ENCODE data around the gene PTPRG. TPM values are rescaled to one million over a fixed set of nuclear protein-coding genes. Genes with fewer than 3 reads are reported as not detected.
"Not testable (repeated sequence)": the region's sequence is repeated elsewhere in the genome, so short reads cannot be mapped to it uniquely, and the experiment has no call there.

The PTPRG gene
- total RNA-seq, 2 donors from 2014 or later, result 33.9 to 39.2 TPM

GRCh38 chr3:61699622-61700021 lies 138.3 kb downstream of the PTPRG start:
- no peaks in the 10 kb centered on the region for H3K27me3 ChIP-seq
- no peaks in the 10 kb centered on the region for H3K9me3 ChIP-seq
- H3K4me1 ChIP-seq, result peaks cover 0 to 6% of the 10 kb centered on the region in 2 donors
- no peak for DNase-seq (ENCODE audit: low spot score)
- H3K27ac ChIP-seq, result no peak overlapping the region
- H3K36me3 ChIP-seq, result no peaks in the 10 kb centered on the region
- TF ChIP-seq CTCF (IDR thresholded peaks at IDR 0.05), result no peak
- no peak overlapping the region for H3K4me3 ChIP-seq

- H3K9me3 ChIP-seq, result no peaks in the 10 kb centered on the region
- H3K27ac ChIP-seq, result no peak overlapping the region
- peaks cover 0 to 8% of the 10 kb centered on the region in 2 donors for H3K4me1 ChIP-seq
- no peaks in the 10 kb centered on the region for H3K36me3 ChIP-seq
- H3K27me3 ChIP-seq, result no peaks in the 10 kb centered on the region
- H3K4me3 ChIP-seq, result no peak overlapping the region
- TF ChIP-seq CTCF (IDR thresholded peaks at IDR 0.05), result no peak
- DNase-seq (ENCODE audit: low spot score), result no peak
These were observed 139.6 kb downstream of the PTPRG start for GRCh38 chr3:61701011-61701410.

- H3K4me1 ChIP-seq, result peaks cover 0 to 8% of the 10 kb centered on the region in 2 donors
- TF ChIP-seq CTCF (IDR thresholded peaks at IDR 0.05), result no peak
- no peaks in the 10 kb centered on the region for H3K9me3 ChIP-seq
- no peak for DNase-seq (ENCODE audit: low spot score)
- no peaks in the 10 kb centered on the region for H3K36me3 ChIP-seq
- H3K27ac ChIP-seq, result no peak overlapping the region
- no peak overlapping the region for H3K4me3 ChIP-seq
- no peaks in the 10 kb centered on the region for H3K27me3 ChIP-seq
These were observed 141.1 kb downstream of the PTPRG start for GRCh38 chr3:61702453-61702852.

GRCh38 chr3:61704807-61705206 lies 143.4 kb downstream of the PTPRG start:
- Histone ChIP-seq H3K4me3 (no peak overlapping the region), H3K27ac (no peak overlapping the region), H3K36me3 (no peaks in the 10 kb centered on the region), H3K4me1 (peaks cover 0 to 8% of the 10 kb centered on the region in 2 donors), H3K27me3 (no peaks in the 10 kb centered on the region), H3K9me3 (no peaks in the 10 kb centered on the region)
- TF ChIP-seq CTCF (IDR thresholded peaks at IDR 0.05), result no peak
- DNase-seq (ENCODE audit: low spot score), result no peak

- TF ChIP-seq CTCF (IDR thresholded peaks at IDR 0.05), result no peak
These were observed 146.1 kb downstream of the PTPRG start for GRCh38 chr3:61707492-61707891.

DNA sequence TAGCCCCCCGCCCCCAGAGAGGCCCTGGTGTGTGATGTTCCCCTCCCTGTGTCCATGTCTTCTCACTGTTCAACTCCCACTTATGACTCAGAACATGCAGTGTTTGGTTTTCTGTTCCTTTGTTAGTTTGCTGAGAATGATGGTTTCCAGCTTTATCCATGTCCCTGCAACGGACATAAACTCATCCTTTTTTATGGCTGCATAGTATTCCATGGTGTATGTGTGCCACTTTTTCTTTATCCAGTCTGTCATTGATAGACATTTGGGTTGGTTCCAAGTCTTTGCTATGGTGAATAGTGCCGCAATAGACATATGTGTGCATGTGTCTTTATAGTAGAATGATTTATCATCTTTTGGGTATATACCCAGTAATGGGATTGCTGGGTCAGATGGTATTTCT lies 149.5 kb downstream of the PTPRG start:
- H3K9me3 ChIP-seq; DNase-seq (ENCODE audit: low spot score); H3K27me3 ChIP-seq; H3K36me3 ChIP-seq; H3K4me1 ChIP-seq; H3K27ac ChIP-seq; H3K4me3 ChIP-seq: not testable (repeated sequence)

More at GRCh38 chr3:61707492-61707891, 146.1 kb downstream of the PTPRG start:
- Histone ChIP-seq H3K4me3 (no peak overlapping the region), H3K27ac (no peak overlapping the region), H3K4me1 (peaks cover 0 to 8% of the 10 kb centered on the region in 2 donors), H3K27me3 (no peaks in the 10 kb centered on the region), H3K9me3 (no peaks in the 10 kb centered on the region), H3K36me3 (no peaks in the 10 kb centered on the region)
- no peak for DNase-seq (ENCODE audit: low spot score)
